ENCODE measurements around the gene KRT73.

KRT73 gene

GRCh38 chr12:52645120-52645761, 26.9 kb upstream of the KRT73 start:
- DNase-seq, result no peak

GRCh38 chr12:52644078-52644415, 25.7 kb upstream of the KRT73 start:
- DNase-seq, result no peak

GRCh38 chr12:52643233-52644077, 25.1 kb upstream of the KRT73 start:
- DNase-seq, result no peak

GRCh38 chr12:52641468-52641867, 23.1 kb upstream of the KRT73 start:
- no peak for DNase-seq

- no peak for DNase-seq
Measured at GRCh38 chr12:52637299-52637698, 18.9 kb upstream of the KRT73 start.

- no peak for DNase-seq
Measured at GRCh38 chr12:52636592-52637258, 18.4 kb upstream of the KRT73 start.

- no peak for DNase-seq
Measured at GRCh38 chr12:52636189-52636588, 17.8 kb upstream of the KRT73 start.

- DNase-seq, result no peak
Measured at GRCh38 chr12:52634266-52635056, 16.1 kb upstream of the KRT73 start.

GRCh38 chr12:52633383-52633782, 15.0 kb upstream of the KRT73 start:
- DNase-seq, result no peak

GRCh38 chr12:52632656-52633055, 14.3 kb upstream of the KRT73 start:
- no peak for DNase-seq

GRCh38 chr12:52631676-52632459, 13.5 kb upstream of the KRT73 start:
- DNase-seq, result no peak

- no peak for DNase-seq
Measured at GRCh38 chr12:52631264-52631663, 12.9 kb upstream of the KRT73 start.

- DNase-seq, result no peak
Measured at GRCh38 chr12:52630599-52631200, 12.3 kb upstream of the KRT73 start.

- no peak for DNase-seq
Measured at GRCh38 chr12:52630008-52630500, 11.7 kb upstream of the KRT73 start.

GRCh38 chr12:52629281-52630007, 11.1 kb upstream of the KRT73 start:
- no peak for DNase-seq

- DNase-seq, result no peak
Measured at GRCh38 chr12:52628841-52629240, 10.5 kb upstream of the KRT73 start.

- no peak for DNase-seq
Measured at GRCh38 chr12:52628111-52628507, 9.8 kb upstream of the KRT73 start.

- DNase-seq, result no peak
Measured at GRCh38 chr12:52627395-52628110, 9.2 kb upstream of the KRT73 start.

GRCh38 chr12:52622349-52622748, 4.0 kb upstream of the KRT73 start:
- DNase-seq, result no peak

- no peak for DNase-seq
Measured at GRCh38 chr12:52618866-52619265, 507 bp upstream of the KRT73 start.
